ENCODE data around the gene CMTR1. TPM values are rescaled to one million over a fixed set of nuclear protein-coding genes. Genes with fewer than 3 reads are reported as not detected.
A peak's percentile ranks its signal among the peaks of the same experiment; 100 is the strongest.

CMTR1 gene
- total and polyA plus RNA-seq, 10 of the 15 experiments (the other 5 are each of a cell fraction or from before 2014, with no cell fraction given), result 2.7 to 67.0 (median 46.2) TPM

- peak overlapping the region; percentile 82 for H3K4me2 ChIP-seq (ENCODE audit: control insufficient read depth, insufficient read depth)
- FAIRE-seq, result peak; percentile 13
- in situ Hi-C loops (cut with MboI), result no loop called here
- TF ChIP-seq RELB (IDR thresholded peaks at IDR 0.05; ENCODE audit: low read depth) (peak; percentile 73), EZH2 (IDR thresholded peaks at IDR 0.05; ENCODE audit: borderline replicate concordance, control insufficient read depth, low read depth, low read length) (no peak), IRF3 (IDR thresholded peaks at IDR 0.05) (no peak), ZNF274 (IDR thresholded peaks at IDR 0.05; ENCODE audit: insufficient read depth, insufficient read length) (no peak), SP1 (IDR thresholded peaks at IDR 0.05; ENCODE audit: low read depth, low read length) (peak; percentile 11), ATF7 (IDR thresholded peaks at IDR 0.05; ENCODE audit: low read depth) (peak; percentile 50), ZNF384 (IDR thresholded peaks at IDR 0.05; ENCODE audit: borderline replicate concordance, low read depth, low read length) (no peak), POLR2A (IDR thresholded peaks at IDR 0.05; ENCODE audit: low read depth, low read length) (peak; percentile 69), JUND (IDR thresholded peaks at IDR 0.05; ENCODE audit: low read depth, low read length) (no peak), HCFC1 (IDR thresholded peaks at IDR 0.05; ENCODE audit: low read length) (no peak), POLR2AphosphoS5 (IDR thresholded peaks at IDR 0.05; ENCODE audit: low read length) (no peak), CUX1 (IDR thresholded peaks at IDR 0.05; ENCODE audit: insufficient replicate concordance, low read depth, low read length) (no peak), ZNF217 (IDR thresholded peaks at IDR 0.05) (no peak), MTA2 (IDR thresholded peaks at IDR 0.05; ENCODE audit: low read depth) (peak; percentile 47), ZBED1 (IDR thresholded peaks at IDR 0.05; ENCODE audit: borderline replicate concordance) (0 out of 2 replicates have a peak, but pooled peaks have one; percentile 34), NFIC (IDR thresholded peaks at IDR 0.05; ENCODE audit: low read depth, low read length) (no peak)
These were observed 83.3 kb downstream of the CMTR1 start for GRCh38 chr6:37516076-37516919.

More at GRCh38 chr6:37516076-37516919, 83.3 kb downstream of the CMTR1 start:
- ChIA-PET POLR2A (interaction anchor here (0.6 to 2.8 kb wide), 14 partner anchors 8 to 49 kb away, joined by 3 to 31 read pairs (median 5); partner anchors contain the start of gene CCDC167), RAD21 (ENCODE audit: unreplicated experiment) (interaction anchor here (0.7 to 4.0 kb wide), 16 partner anchors 8 to 165 kb away, joined by 3 to 20 read pairs (median 8); partner anchors contain the start of gene CCDC167), CTCF (interaction anchor here (0.9 to 4.5 kb wide), 16 partner anchors 8 to 176 kb away, joined by 3 to 25 read pairs (median 4); no protein-coding TSS in a partner anchor), SMC1A (ENCODE audit: uncharacterized antibody, unreplicated experiment) (interaction anchor here (0.8 to 4.8 kb wide), 16 partner anchors 8 to 59 kb away, joined by 3 to 31 read pairs (median 8); partner anchors contain the start of gene CCDC167)
- peak overlapping the region; percentile 65 for H3K27ac ChIP-seq (ENCODE audit: control insufficient read depth, insufficient read depth)
- H3K4me1 ChIP-seq (ENCODE audit: control insufficient read depth, insufficient read depth, low read length), result peaks cover 33% of the 10 kb centered on the region
- no peaks in the 10 kb centered on the region for H3K27me3 ChIP-seq (replicated peaks in 1 of 2; ENCODE audit: control insufficient read depth in 2 of 2, insufficient read depth in 2 of 2, low read length in 1 of 2)
- no peaks in the 10 kb centered on the region for H4K20me1 ChIP-seq (ENCODE audit: control insufficient read depth, insufficient read depth)
- H2AFZ ChIP-seq (ENCODE audit: control insufficient read depth, low read depth, low read length), result peak overlapping the region; percentile 68
- H3K9ac ChIP-seq (ENCODE audit: control insufficient read depth, insufficient read depth, low read length), result peak overlapping the region; percentile 42
- 0 out of 2 replicates have a peak overlapping the region, but pooled peaks have one; percentile 10 for H3K4me3 ChIP-seq
- WGBS (ENCODE audit: insufficient coverage, insufficient replicate concordance, low lambda C conversion rate, missing lambda C conversion rate), result 6% methylated on average over 18 of the region's 18 CpGs
- ATAC-seq (peak; percentile 94), DNase-seq (ENCODE audit: low read depth, low spot score) (peak; percentile 78)
- H3K9me3 ChIP-seq (replicated peaks; ENCODE audit: control insufficient read depth, insufficient read depth, low read length), result no peaks in the 10 kb centered on the region; the same call in 2 of the 3 replicates
- no peaks in the 10 kb centered on the region for H3K36me3 ChIP-seq (ENCODE audit: control insufficient read depth in 2 of 2, insufficient read depth in 2 of 2, low read length in 1 of 2)
- no TSS peak for BruUV-seq (replicated peaks)
- intact Hi-C loops (cut with micrococcal nuclease; ENCODE audit: unreplicated experiment), result no loop called here
- no peaks in the 10 kb centered on the region for H3K79me2 ChIP-seq (ENCODE audit: control insufficient read depth, insufficient read depth, low read length)

Data from GM12878 (cell line).